LoVo (cell line): Measurements from ENCODE around the gene B3GNT9.
A peak's percentile ranks its signal among the peaks of the same experiment; 100 is the strongest.
"Not testable (repeated sequence)": the region's sequence is repeated elsewhere in the genome, so short reads cannot be mapped to it uniquely, and the experiment has no call there.

Source experiments
- DNase-seq: peaks from one replicate; pipeline ENCODE4 v3.0.0-alpha.2; 2016; ENCODE audit warnings: low spot score

The B3GNT9 gene

DNA sequence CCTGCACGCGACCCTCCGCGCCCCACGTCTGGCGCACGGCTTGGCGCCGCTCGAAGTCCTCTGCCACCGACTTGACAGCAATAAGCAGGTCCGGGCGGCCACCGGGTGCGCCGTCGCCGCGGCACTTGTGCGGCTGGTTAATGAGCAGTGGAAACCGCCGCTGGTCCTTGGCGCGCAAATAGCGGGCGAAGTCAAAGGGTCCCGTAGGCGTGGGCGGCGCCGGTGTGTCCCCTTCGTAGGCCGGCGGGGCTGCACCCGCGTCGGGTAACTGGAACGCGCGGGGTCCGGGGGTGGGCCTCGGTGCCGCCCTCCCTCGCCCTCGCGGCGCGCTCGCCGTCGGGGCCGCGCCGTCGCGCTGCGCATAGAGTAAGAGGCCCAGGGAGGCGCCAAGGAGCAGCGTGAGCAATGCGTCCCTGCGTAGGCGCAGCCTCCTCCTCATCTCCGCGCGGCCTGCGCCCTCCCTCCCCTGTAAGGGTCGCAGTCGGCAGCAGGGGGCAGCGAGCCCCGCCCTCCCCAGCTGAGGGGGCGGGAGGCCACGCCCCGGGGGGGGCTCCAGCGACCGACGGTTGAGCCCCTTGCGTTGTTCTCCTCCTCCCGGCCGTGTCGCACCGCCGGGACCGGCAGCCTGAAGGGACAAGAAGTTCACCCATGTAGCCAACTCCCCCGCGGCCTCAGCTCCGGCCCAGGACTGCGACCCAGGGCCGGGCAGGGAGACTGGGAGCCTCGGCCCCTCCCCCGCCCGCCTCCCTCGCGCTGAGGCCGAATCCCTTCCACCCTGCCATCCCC, 558 bp downstream of the B3GNT9 start:
- no peak for DNase-seq

- no peak for DNase-seq
Observed at GRCh38 chr16:67149276-67150046, 1.3 kb downstream of the B3GNT9 start.

- no peak for DNase-seq
Observed at GRCh38 chr16:67148656-67149275, 2.0 kb downstream of the B3GNT9 start.

GRCh38 chr16:67148221-67148620, 2.6 kb downstream of the B3GNT9 start:
- no peak for DNase-seq

DNA sequence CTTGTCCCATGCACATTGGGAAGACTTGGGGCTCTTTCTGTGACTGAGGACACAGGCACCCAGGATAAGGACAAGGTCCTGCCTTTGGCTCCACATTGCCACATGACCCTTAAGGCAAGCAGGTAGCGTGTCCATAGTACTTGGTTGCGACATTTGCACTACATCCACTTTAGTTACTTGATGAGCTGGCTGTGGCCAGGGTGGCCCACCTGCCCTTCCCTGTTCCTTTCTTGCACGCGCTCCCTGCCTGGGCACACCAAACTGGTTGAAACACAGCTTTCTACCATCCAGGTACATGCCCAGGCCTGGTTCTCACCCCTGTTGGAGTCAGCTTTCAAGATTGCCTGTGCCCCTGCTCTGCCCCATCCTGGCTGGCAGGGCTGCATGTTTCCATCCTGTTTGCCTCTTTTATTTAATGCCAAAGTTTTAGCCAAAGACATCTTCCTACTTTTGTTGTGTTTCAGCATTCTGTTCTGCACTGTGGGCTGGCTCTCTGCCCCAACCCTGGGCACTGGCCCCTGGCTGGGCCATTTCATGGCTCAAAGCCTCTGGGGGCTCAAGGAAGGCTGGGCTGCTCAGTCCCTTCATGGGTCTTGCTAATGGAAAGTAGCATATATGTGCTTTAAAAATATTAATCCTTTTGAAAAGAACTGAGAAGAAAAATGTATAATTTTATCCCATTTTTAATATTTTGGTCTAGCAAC, 3.2 kb downstream of the B3GNT9 start:
- no peak for DNase-seq

DNA sequence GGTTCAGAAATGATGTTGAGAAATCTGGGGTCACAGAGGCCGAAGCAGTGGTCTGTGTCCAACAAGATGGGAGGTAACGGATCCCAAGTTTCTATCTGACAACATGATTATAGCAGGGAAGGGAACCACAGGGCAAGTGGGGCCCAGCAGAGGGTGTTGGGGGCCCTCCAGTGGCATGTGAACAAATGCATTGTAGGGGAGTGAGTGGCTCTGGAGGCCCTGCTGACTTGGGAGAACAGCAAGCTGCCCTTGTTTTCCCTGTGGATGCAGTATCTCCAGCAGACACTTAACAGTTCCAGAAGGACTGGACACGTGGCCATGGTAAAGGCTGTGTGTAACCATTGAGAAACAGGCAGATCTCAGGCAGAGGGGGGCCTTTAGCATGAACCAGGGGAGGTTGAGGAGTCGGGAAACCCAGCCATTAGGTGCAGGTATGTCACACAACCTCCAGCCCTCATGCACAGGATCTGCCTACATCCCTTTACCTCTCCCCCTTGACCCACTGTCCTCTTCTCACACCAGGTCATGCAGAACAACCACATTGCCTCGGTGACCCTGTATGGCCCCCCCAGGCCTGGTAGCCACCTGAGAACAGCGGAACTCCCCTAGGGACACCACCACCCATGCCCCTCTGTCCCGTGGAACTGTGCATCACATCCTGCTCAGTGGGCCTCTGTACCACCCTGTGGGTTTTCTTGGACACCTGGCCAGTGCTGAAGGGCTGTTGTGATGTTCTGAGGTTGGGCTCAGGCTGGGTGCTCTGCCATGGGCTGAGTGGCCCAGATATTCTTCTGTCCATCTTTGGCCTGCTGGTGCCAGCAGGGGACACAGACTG, 4.1 kb downstream of the B3GNT9 start:
- no peak for DNase-seq

DNA sequence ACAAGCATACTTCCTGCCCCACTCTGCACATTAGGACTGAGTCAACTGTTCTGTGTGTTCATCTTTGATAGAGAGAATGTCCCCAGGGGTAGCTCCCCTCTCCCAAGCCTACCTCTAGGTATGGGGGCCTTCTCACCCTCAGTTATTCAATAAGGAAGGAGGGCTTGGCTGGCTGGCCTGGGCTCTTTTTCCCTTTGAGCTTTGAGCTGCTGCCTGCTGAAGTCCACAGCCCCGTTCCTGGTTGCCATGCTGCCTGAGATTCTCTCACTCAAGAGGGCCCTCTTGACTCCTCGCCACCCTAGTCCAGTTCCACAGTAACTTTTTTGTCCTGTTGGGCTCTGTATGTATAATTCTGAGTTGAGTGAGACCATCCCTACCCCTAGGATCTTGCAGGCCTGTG, 5.1 kb downstream of the B3GNT9 start:
- no peak for DNase-seq

DNA sequence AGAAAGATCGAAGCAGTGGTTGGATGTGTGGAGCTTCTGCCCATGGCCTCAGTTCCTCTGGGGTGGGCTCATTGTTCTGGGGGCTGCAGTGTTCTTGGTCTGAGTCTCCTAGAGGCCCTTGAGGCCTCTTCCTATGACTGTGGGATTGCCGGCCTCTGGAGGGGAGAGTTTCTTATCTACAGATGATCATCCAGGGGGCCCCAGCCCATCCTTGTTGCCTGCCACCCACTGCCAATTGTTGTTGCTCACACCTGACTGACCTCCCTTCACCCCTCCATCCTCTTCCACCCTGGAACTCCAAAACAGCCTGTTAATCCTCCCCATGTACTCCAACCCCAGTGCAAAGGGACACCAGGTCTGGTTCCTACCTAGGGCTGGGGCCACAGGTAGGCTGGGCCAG, 5.9 kb downstream of the B3GNT9 start:
- no peak for DNase-seq

DNA sequence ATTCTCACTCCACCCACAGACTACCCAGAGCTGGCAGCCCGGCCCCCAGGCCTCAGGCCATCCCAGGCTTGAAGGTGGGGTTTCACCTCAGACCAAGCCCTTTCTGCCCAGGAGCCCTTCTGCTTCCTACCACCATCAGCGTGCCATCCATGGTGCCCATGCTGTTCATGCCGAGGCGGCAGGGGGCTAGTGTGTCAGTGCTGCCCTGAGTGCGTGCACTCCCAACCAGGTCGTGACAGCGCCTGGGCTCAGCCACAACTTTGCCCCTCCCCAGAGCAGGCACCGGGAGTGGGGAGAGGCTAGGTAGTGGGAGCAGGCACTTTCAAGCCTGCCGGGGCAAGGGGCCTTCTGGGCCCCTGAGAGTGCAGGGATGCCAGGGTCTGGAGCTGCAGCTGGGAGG, 8.5 kb downstream of the B3GNT9 start:
- DNase-seq, result no peak

DNA sequence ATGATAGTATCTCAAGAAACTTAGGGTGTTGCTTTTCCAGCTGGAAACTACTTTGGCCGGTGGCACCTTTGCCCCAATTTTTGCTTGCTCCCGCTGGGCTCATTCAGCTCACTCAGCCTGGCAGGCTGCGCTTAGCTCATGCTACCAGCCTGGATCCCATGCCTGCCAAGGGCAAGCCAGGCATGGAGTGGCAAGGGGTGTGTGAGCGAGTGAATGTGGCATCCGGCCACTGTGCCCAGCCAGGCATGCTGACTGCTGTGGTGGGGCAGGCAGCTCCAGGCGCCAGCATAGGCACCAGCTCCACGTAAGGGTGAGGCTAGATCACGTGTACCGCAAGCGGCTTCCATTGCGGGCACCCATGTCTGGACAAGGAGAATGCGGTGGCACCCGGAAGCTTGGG, 9.4 kb downstream of the B3GNT9 start:
- no peak for DNase-seq

- no peak for DNase-seq
Observed at GRCh38 chr16:67137605-67138004, 13.2 kb downstream of the B3GNT9 start.

GRCh38 chr16:67129422-67129821, 21.4 kb downstream of the B3GNT9 start:
- no peak for DNase-seq

GRCh38 chr16:67128887-67129286, 21.9 kb downstream of the B3GNT9 start:
- DNase-seq, result no peak

GRCh38 chr16:67128417-67128816, 22.4 kb downstream of the B3GNT9 start:
- DNase-seq, result no peak

GRCh38 chr16:67122799-67123198, 28.0 kb downstream of the B3GNT9 start:
- DNase-seq, result not testable (repeated sequence)

DNA sequence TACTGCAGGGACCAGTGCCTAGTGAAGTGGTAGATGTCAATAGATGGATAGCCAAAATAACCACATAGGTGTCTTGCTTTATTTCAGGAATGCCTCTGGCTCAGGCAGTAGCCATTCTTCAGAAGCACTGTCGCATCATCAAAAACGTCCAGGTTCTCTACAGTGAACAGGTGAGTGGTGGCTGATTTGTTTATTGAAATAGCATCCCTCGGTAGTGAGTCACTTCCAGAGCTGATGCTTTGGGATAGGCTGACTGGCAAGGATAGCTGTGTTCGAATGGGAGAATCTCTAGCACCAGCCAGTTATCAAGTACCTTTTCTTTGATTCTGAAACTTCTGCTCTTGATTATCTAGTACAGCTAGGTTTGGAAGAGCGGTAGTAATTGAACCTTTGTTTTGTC, 30.8 kb downstream of the B3GNT9 start:
- no peak for DNase-seq

GRCh38 chr16:67117716-67118115, 33.1 kb downstream of the B3GNT9 start:
- DNase-seq, result no peak

DNA sequence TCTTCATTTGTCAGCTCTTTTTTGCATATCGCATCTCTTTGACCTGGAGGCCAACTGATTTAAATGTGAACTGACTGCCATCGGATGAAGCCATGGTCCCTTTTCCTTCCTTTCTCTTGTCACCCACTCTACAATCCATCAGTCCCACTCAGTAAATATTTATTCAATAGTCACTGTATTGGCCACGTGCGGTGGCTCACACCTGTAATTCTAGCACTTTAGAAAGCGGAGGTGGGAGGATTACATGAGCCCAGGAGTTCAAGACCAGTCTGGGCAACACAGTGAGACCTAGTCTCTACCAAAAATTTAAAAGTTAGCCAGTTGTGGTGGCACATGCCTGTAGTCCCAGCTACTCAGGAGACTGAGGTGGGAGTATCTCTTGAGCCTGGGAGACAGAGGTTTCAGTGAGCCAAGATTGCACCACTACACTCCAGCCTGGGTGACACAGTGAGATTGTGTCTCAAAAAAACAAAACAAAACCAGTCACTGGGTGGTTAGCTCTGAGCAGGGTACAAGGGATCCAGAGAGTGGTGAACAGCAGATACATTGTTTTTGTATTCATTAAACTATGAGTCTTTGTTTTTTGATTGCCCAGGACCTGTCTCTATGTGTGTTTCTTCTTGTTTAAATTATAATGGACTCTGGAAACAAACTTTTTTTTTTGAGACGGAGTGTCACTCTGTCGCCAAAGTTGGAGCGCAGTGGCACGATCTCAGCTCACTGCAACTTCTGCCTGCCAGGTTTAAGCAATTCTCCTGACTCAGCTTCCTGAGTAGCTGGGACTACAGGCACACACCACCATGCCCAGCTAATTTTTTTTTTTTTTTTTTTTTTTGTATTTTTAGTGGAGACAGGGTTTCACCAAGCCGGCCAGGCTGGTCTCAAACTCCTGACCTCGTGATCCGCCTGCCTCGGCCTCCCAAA, 34.1 kb downstream of the B3GNT9 start:
- no peak for DNase-seq

GRCh38 chr16:67115639-67116038, 35.2 kb downstream of the B3GNT9 start:
- peak; percentile 53 for DNase-seq

GRCh38 chr16:67114793-67115192, 36.0 kb downstream of the B3GNT9 start:
- DNase-seq, result no peak
